ENCODE data around the gene FOXA2. TPM values are rescaled to one million over a fixed set of nuclear protein-coding genes. Genes with fewer than 3 reads are reported as not detected.
"Not testable (repeated sequence)": the region's sequence is repeated elsewhere in the genome, so short reads cannot be mapped to it uniquely, and the experiment has no call there.

The FOXA2 gene
- total and polyA plus RNA-seq, 9 donors = 0.24 to 6.4 (median 0.91) TPM; not detected in 5

GRCh38 chr20:22604815-22605214, 20.4 kb upstream of the FOXA2 start:
- Histone ChIP-seq H3K36me3 (no peaks in the 10 kb centered on the region), H3K4me3 (no peak overlapping the region), H3K27ac (no peak overlapping the region), H3K4me1 (ENCODE audit: insufficient read depth) (no peaks in the 10 kb centered on the region), H3K27me3 (no peaks in the 10 kb centered on the region), H3K9me3 (no peaks in the 10 kb centered on the region)
- intact Hi-C loops (cut with DNase I) = no loop called here
- TF ChIP-seq, protein P1, sequence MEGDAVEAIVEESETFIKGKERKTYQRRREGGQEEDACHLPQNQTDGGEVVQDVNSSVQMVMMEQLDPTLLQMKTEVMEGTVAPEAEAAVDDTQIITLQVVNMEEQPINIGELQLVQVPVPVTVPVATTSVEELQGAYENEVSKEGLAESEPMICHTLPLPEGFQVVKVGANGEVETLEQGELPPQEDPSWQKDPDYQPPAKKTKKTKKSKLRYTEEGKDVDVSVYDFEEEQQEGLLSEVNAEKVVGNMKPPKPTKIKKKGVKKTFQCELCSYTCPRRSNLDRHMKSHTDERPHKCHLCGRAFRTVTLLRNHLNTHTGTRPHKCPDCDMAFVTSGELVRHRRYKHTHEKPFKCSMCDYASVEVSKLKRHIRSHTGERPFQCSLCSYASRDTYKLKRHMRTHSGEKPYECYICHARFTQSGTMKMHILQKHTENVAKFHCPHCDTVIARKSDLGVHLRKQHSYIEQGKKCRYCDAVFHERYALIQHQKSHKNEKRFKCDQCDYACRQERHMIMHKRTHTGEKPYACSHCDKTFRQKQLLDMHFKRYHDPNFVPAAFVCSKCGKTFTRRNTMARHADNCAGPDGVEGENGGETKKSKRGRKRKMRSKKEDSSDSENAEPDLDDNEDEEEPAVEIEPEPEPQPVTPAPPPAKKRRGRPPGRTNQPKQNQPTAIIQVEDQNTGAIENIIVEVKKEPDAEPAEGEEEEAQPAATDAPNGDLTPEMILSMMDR (IDR thresholded peaks at IDR 0.05) = no peak
- no peak for TF ChIP-seq EP300 (IDR thresholded peaks at IDR 0.05)
- TF ChIP-seq POLR2A (IDR thresholded peaks at IDR 0.05) = no peak
- no peak for DNase-seq

GRCh38 chr20:22601361-22602141, 17.2 kb upstream of the FOXA2 start:
- no peaks in the 10 kb centered on the region for H3K4me1 ChIP-seq (ENCODE audit: insufficient read depth)
- WGBS, 3 donors = 37 to 55% (median 49%) methylated on average over 2 of the region's 2 CpGs
- H3K27ac ChIP-seq = no peak overlapping the region
- no peaks in the 10 kb centered on the region for H3K27me3 ChIP-seq
- no peak for DNase-seq
- no peaks in the 10 kb centered on the region for H3K9me3 ChIP-seq
- no peak overlapping the region for H3K4me3 ChIP-seq
- no peak for TF ChIP-seq POLR2A (IDR thresholded peaks at IDR 0.05)
- TF ChIP-seq, protein P1 (IDR thresholded peaks at IDR 0.05) = no peak
- no peaks in the 10 kb centered on the region for H3K36me3 ChIP-seq
- intact Hi-C loops (cut with DNase I) = no loop called here

- H3K27ac ChIP-seq; H3K4me1 ChIP-seq (ENCODE audit: insufficient read depth); H3K4me3 ChIP-seq; H3K27me3 ChIP-seq; H3K36me3 ChIP-seq; H3K9me3 ChIP-seq; intact Hi-C loops (cut with DNase I); DNase-seq: not testable (repeated sequence)
- WGBS, 3 donors = 93 to 100% (median 98%) methylated on average over 2 of the region's 2 CpGs
Measured at GRCh38 chr20:22599258-22599657, 14.9 kb upstream of the FOXA2 start.

GRCh38 chr20:22597303-22597702, 12.9 kb upstream of the FOXA2 start:
- no peaks in the 10 kb centered on the region for H3K27me3 ChIP-seq
- intact Hi-C loops (cut with DNase I) = no loop called here
- H3K9me3 ChIP-seq = no peaks in the 10 kb centered on the region
- no peak for DNase-seq
- no peak overlapping the region for H3K27ac ChIP-seq
- 47 to 67% (median 50%) methylated on average over 1 of the region's 1 CpG for WGBS, 3 donors
- TF ChIP-seq POLR2A (IDR thresholded peaks at IDR 0.05) (no peak), EP300 (IDR thresholded peaks at IDR 0.05) (no peak)
- TF ChIP-seq, protein P1 (IDR thresholded peaks at IDR 0.05) = no peak
- no peaks in the 10 kb centered on the region for H3K4me1 ChIP-seq (ENCODE audit: insufficient read depth)
- H3K4me3 ChIP-seq = no peak overlapping the region
- no peaks in the 10 kb centered on the region for H3K36me3 ChIP-seq

DNA sequence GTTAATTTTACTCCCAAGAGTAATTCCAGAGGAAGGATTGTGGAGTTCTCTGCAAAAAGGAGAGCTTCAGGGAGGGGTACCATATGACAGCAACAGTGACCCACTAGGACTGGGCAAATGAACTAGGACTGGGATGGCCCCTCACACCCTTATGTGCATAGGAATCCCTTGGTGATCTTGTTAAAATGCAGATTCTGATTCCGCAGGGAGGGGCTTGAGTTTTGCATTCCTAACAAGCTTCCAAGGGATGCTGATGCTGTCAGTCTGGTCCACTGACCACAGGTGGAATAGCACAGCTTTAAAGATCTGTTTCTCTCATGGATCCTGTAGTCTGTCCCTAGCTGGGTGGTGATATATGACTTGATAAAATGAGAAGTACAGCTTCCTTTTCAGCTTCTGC, 6.3 kb upstream of the FOXA2 start:
- Histone ChIP-seq H3K9me3 (no peaks in the 10 kb centered on the region), H3K27me3 (no peaks in the 10 kb centered on the region), H3K4me3 (no peak overlapping the region), H3K27ac (no peak overlapping the region), H3K4me1 (ENCODE audit: insufficient read depth) (no peaks in the 10 kb centered on the region), H3K36me3 (no peaks in the 10 kb centered on the region)
- WGBS, 3 donors = 0 to 12% (median 4%) methylated on average over 1 of the region's 1 CpG
- no peak for DNase-seq
- intact Hi-C loops (cut with DNase I) = no loop called here
- TF ChIP-seq, protein P1 (IDR thresholded peaks at IDR 0.05) = no peak
- TF ChIP-seq POLR2A (IDR thresholded peaks at IDR 0.05) (no peak), EP300 (IDR thresholded peaks at IDR 0.05) (no peak)
